HepG2 (cell line): Measurements from ENCODE around the gene PSMD1.

Source experiments
- NR1H2 ChIP-seq: sonication (generic); formaldehyde crosslinking; IDR thresholded peaks from 2 replicates; pipeline ENCODE4 v1.8.1; 2022; ENCODE audit warnings: low read depth, missing genetic modification reagents, borderline replicate concordance
- ZNF510 ChIP-seq: sonication (generic); formaldehyde crosslinking; IDR thresholded peaks from 2 replicates; pipeline ENCODE4 v1.4.0; 2020; ENCODE audit warnings: low read depth, mild to moderate bottlenecking, missing genetic modification reagents
- ZNF841 ChIP-seq: sonication (generic); formaldehyde crosslinking; IDR thresholded peaks from 2 replicates; pipeline ENCODE4 v1.8.1; 2023; ENCODE audit warnings: missing genetic modification reagents, borderline replicate concordance
- TF ChIP-seq, protein P1 (sequence below): sonication (generic); formaldehyde crosslinking; IDR thresholded peaks from 2 replicates; pipeline ENCODE4 v1.5.0; 2020; ENCODE audit warnings: mild to moderate bottlenecking, missing genetic modification reagents, moderate library complexity
- TF ChIP-seq, protein P2 (sequence below): sonication (generic); formaldehyde crosslinking; IDR thresholded peaks from 2 replicates; pipeline ENCODE4 v1.5.0; 2020; ENCODE audit warnings: missing genetic modification reagents

- TF ChIP-seq, protein P1, sequence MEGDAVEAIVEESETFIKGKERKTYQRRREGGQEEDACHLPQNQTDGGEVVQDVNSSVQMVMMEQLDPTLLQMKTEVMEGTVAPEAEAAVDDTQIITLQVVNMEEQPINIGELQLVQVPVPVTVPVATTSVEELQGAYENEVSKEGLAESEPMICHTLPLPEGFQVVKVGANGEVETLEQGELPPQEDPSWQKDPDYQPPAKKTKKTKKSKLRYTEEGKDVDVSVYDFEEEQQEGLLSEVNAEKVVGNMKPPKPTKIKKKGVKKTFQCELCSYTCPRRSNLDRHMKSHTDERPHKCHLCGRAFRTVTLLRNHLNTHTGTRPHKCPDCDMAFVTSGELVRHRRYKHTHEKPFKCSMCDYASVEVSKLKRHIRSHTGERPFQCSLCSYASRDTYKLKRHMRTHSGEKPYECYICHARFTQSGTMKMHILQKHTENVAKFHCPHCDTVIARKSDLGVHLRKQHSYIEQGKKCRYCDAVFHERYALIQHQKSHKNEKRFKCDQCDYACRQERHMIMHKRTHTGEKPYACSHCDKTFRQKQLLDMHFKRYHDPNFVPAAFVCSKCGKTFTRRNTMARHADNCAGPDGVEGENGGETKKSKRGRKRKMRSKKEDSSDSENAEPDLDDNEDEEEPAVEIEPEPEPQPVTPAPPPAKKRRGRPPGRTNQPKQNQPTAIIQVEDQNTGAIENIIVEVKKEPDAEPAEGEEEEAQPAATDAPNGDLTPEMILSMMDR (CRISPR knock-in tag), result no peak
- TF ChIP-seq NR1H2 (no peak), ZNF510 (CRISPR knock-in tag) (no peak), ZNF841 (CRISPR knock-in tag) (no peak)
- TF ChIP-seq, protein P2, sequence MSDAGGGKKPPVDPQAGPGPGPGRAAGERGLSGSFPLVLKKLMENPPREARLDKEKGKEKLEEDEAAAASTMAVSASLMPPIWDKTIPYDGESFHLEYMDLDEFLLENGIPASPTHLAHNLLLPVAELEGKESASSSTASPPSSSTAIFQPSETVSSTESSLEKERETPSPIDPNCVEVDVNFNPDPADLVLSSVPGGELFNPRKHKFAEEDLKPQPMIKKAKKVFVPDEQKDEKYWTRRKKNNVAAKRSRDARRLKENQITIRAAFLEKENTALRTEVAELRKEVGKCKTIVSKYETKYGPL (CRISPR knock-in tag), result no peak
These were observed 3.1 kb downstream of the PSMD1 start for GRCh38 chr2:231059756-231060155.
